Placental epithelial cell (primary cell): Measurements from ENCODE around the gene MTREX. TPM values are rescaled to one million over a fixed set of nuclear protein-coding genes. Genes with fewer than 3 reads are reported as not detected.

Experiments
- total RNA-seq: library from RNA; depleted of rRNA; stranded (reverse); fragments of >200 nt; gene quantifications from 2 replicates; pipeline ENCODE4 v1.2.3, GENCODE V29; 2012

The MTREX gene
- 46.4 and 58.9 TPM in 2 replicates for total RNA-seq

GRCh38 chr5:55307383-55308253, at the start of gene MTREX, which contains the start of gene DHX29:
MTREX (plus strand) TSS chr5:55307989; CDS start chr5:55308014, 25 bp downstream.
DHX29 (minus strand) TSS chr5:55307694; CDS start chr5:55307573, 121 bp downstream.

Other genes starting within 250 kb of the MTREX start
- not detected in 2 replicates for gene GZMA, start 205.3 kb upstream of the MTREX start, total RNA-seq
- gene GPX8, start 147.8 kb upstream of the MTREX start, total RNA-seq, result 101 and 120 TPM in 2 replicates
- not detected in 2 replicates for gene CDC20B, start 134.8 kb upstream of the MTREX start, total RNA-seq
- not detected in 2 replicates for gene MCIDAS, start 80.7 kb upstream of the MTREX start, total RNA-seq
- 0.33 TPM in 1 of 2 replicates, not detected in the other for gene CCNO, start 74.4 kb upstream of the MTREX start, total RNA-seq
- gene DHX29, start 295 bp upstream of the MTREX start, total RNA-seq, result 20.8 and 25.5 TPM in 2 replicates
- gene PLPP1, start 227.0 kb downstream of the MTREX start, total RNA-seq, result 21.6 and 31.2 TPM in 2 replicates